ENCODE data around the gene HSD17B2. TPM values are rescaled to one million over a fixed set of nuclear protein-coding genes. Genes with fewer than 3 reads are reported as not detected.

Gene HSD17B2
- polyA plus RNA-seq, 1 of the 3 experiments (the other 2 are of a cell fraction) = not detected

GRCh38 chr16:82062645-82063058 lies 27.6 kb downstream of the HSD17B2 start:
- Histone ChIP-seq H3K9me3 (no peaks in the 10 kb centered on the region), H4K20me1 (ENCODE audit: insufficient read depth) (no peaks in the 10 kb centered on the region), H3K27me3 (ENCODE audit: insufficient read depth) (peaks cover 31% of the 10 kb centered on the region), H3K9me2 (no peaks in the 10 kb centered on the region), H3K36me3 (replicated peaks in 1 of 2; ENCODE audit: control insufficient read depth in 1 of 2, insufficient read depth in 2 of 2, low read length in 1 of 2) (no peaks in the 10 kb centered on the region), H3K4me1 (ENCODE audit: control insufficient read depth in 1 of 2, insufficient read depth in 2 of 2, low read depth in 1 of 2, low read length in 1 of 2) (no peaks in the 10 kb centered on the region), H3K4me2 (no peak overlapping the region), H3K9ac (no peak overlapping the region), H3F3A (replicated peaks; ENCODE audit: insufficient read depth) (no peaks in the 10 kb centered on the region), H3K4me3 (ENCODE audit: low read depth in 2 of 2, low read length in 1 of 2) (no peak overlapping the region), H3K79me2 (ENCODE audit: insufficient read depth) (no peaks in the 10 kb centered on the region), H3K27ac (ENCODE audit: low read depth in 2 of 2, low read length in 1 of 2) (no peak overlapping the region), H2AFZ (ENCODE audit: low read depth) (no peak overlapping the region)
- no peak for DNase-seq
- TF ChIP-seq EP300 (IDR thresholded peaks at IDR 0.05; ENCODE audit: borderline replicate concordance in 1 of 2, low read depth in 1 of 2, low read length in 1 of 2) = no peak
- TF ChIP-seq GABPA (IDR thresholded peaks at IDR 0.05; ENCODE audit: low read depth) = no peak
- no peak for TF ChIP-seq YY1 (IDR thresholded peaks at IDR 0.05; ENCODE audit: low read depth)
- TF ChIP-seq, protein P1, sequence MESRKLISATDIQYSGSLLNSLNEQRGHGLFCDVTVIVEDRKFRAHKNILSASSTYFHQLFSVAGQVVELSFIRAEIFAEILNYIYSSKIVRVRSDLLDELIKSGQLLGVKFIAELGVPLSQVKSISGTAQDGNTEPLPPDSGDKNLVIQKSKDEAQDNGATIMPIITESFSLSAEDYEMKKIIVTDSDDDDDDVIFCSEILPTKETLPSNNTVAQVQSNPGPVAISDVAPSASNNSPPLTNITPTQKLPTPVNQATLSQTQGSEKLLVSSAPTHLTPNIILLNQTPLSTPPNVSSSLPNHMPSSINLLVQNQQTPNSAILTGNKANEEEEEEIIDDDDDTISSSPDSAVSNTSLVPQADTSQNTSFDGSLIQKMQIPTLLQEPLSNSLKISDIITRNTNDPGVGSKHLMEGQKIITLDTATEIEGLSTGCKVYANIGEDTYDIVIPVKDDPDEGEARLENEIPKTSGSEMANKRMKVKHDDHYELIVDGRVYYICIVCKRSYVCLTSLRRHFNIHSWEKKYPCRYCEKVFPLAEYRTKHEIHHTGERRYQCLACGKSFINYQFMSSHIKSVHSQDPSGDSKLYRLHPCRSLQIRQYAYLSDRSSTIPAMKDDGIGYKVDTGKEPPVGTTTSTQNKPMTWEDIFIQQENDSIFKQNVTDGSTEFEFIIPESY (IDR thresholded peaks at IDR 0.05; ENCODE audit: borderline replicate concordance, low read depth) = no peak
- TF ChIP-seq IRF3 (IDR thresholded peaks at IDR 0.05; ENCODE audit: low read depth, low read length) = no peak
- TF ChIP-seq USF1 (IDR thresholded peaks at IDR 0.05; ENCODE audit: borderline replicate concordance, low read depth) = no peak
- no peak for TF ChIP-seq REST (IDR thresholded peaks at IDR 0.05; ENCODE audit: low read depth, low read length)
- CTCF ChIA-PET = interaction anchor here (1.6 kb wide), 1 partner anchor 173 kb away, joined by 4 read pairs; no protein-coding TSS in a partner anchor
- WGBS (ENCODE audit: low lambda C conversion rate) = 21% methylated on average over 7 of the region's 7 CpGs
- POLR2A ChIA-PET = no interaction called here

Data from SK-N-SH (cell line).